Measurements from ENCODE around the gene ERP44.

DNA sequence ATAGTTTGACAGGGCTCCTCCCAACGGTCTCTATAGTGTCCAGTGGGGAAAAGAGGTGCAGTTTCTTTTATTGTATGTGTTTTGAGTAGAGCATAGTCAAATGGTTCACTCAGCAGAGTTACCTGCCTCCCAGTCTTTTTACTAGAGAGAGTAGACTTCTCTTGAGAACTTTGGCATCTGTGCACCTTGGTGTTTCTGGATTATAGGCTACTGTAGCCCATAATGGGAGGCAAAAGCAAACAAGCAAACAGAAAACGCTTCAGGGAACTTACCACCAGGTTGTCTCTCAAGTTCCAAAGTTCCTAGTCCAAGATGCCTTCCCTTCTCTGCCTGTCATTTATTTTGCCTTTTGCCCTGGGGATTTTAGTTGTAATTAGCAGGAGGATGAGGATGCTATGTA lies 26.4 kb upstream of the ERP44 start:
- TF ChIP-seq, protein P1, sequence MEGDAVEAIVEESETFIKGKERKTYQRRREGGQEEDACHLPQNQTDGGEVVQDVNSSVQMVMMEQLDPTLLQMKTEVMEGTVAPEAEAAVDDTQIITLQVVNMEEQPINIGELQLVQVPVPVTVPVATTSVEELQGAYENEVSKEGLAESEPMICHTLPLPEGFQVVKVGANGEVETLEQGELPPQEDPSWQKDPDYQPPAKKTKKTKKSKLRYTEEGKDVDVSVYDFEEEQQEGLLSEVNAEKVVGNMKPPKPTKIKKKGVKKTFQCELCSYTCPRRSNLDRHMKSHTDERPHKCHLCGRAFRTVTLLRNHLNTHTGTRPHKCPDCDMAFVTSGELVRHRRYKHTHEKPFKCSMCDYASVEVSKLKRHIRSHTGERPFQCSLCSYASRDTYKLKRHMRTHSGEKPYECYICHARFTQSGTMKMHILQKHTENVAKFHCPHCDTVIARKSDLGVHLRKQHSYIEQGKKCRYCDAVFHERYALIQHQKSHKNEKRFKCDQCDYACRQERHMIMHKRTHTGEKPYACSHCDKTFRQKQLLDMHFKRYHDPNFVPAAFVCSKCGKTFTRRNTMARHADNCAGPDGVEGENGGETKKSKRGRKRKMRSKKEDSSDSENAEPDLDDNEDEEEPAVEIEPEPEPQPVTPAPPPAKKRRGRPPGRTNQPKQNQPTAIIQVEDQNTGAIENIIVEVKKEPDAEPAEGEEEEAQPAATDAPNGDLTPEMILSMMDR (IDR thresholded peaks at IDR 0.05 in 8 of 11, conservative IDR thresholded peaks at IDR 0.05 in 3 of 11): no peak
- TF ChIP-seq POLR2A (IDR thresholded peaks at IDR 0.05): no peak
